GM19035 (cell line): ENCODE measurements around the gene SLC7A8.
A peak's percentile ranks its signal among the peaks of the same experiment; 100 is the strongest.

Experiments
- ATAC-seq: cut with Tn5 transposase; IDR thresholded peaks from one replicate; pipeline ENCODE4 v1.9.1; 2021; ENCODE audit not compliant: unreplicated experiment

SLC7A8 gene

DNA sequence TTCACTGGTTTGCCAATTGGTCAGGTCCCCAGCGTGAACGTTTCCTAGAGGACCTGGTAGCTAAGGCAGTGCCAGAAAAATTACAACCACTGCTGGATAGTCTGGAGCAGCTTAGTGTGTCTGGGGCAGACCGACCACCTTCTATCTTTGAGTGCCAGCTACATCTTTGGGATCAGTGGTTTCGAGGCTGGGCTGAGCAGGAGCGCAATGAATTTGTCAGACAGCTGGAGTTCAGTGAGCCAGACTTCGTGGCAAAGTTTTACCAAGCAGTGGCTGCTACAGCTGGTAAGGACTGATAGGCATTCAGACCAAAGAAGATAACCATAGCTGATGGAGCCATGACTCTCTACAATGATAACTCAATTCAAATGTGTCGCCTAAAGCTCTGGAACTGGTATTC is 85.7 kb downstream of the SLC7A8 start:
- no peak for ATAC-seq

DNA sequence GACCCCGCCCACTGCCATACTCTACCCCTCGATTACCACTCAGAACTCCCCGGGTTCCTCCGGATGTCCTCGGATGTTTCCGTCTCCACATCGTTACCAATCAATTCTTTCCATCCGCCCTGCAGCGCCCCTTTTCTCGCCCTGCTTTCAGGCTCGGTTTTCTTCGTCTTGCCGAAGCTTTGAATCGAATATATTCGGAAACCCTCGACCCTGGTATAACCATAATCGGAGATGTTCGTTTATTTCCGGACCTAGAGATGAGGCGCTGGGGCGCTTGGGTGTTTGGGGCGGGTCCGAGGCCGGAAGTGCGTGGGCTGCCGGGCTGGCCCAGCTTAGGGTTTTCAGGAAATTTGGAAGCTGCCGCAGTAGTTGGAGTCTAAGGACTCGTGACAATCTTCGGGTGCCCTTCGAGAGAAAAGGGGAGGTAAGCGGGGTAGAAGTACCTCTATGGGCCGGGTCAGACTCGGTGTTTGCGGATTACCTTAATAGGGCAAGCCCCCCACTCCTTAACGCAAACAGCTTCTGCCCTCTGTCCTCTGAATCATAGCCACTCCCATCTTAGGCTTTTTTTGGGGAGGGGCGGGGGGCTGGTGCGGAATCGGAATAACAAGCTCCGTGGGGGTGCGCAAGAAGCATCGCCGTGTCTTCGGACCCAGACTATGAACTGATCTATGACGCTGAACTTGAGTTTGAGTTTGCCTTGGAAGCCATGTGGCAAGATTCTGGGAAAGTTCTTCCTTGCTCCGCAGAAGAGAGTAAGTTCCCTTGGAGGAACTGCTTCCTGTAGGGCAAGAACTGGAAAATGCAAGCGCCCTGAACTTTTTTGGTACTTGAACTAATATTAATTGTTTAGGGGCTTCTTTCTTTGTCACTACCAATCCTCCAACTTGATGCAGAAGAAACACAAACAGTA is 88.0 kb downstream of the SLC7A8 start, which contains the start of gene C14orf119:
TSS of gene C14orf119 (plus strand) at position 310 of the 913 bp plus-strand sequence. CDS start 2,154 bp downstream, outside the sequence.
- ATAC-seq: peak; percentile 93

DNA sequence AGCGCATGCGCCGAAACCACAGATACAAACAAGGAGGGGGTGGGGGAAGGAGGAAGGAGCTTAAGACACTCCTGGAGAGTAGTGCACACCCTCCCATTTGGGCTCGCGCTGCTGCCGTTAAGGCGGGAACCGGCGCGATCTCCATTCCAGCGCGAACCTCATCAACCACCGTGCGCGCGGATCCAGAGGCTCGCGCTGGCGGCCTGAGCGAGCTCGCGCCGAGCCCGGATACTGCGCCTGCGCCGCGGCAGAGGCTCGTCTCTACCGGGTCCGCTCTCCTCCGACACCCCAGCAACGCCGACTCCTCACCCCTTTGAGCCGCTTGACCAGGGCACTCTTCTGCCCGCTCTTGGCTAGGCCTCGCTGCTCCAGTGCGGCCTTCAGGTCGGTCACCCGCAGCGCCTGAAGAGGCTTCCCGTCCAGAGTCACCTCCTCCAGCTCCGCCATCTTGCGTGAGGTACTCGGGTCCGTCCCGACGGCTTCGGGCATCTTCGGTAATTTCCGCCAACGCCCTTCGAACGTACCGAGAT is 88.7 kb downstream of the SLC7A8 start, which contains the start of gene ACIN1:
TSS of gene ACIN1 (minus strand) at position 471 of the 530 bp plus-strand sequence. CDS start at position 447, 24 bp downstream.
- peak; percentile 39 for ATAC-seq

DNA sequence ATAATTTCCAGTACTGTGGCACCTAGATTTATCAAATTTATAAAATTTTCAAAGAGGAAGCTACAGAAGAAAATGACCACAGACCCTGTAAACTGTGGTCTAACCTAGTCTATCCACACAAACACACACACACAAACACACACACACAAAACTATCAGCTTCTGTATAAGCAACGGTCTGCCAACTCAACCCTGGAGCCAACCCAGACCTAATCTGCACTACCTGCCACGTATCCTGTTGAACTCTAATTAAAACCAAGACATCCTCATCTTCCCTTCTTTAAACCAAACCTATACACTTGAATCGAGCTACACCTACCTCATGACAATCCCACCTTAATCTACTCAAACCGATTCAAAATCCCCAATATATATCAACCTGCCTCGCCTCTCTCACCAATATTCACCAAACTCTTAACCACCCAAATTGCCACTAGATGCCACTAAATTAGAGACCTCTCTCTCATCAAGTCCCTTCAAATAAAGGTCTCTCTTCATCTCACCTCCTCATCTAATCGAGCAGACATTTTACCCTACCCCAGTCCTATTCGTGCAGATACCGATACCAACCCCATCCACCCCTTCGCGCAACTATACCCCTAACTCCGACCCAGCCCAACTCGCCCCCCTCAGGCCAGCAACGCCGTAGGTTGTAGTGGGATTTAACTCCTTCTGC is 89.3 kb downstream of the SLC7A8 start:
- no peak for ATAC-seq

DNA sequence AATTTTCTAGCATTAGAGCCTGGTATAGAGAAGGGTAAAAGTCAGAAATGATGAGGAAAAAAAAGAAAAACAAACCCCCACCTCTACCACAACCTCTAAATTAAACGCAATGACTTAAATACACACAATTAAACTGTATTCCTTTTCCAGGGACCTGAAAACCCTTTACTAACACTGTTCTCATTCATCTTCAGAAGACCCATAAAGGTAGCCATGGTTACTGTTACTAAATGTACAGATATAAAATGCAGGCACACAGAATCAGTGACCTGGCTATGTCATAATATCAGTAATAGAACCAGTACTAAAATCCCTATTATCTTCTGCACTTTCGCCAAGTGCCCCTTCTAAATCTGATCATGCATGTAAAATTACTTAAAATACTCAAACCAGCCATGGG is 89.9 kb downstream of the SLC7A8 start:
- ATAC-seq: no peak

DNA sequence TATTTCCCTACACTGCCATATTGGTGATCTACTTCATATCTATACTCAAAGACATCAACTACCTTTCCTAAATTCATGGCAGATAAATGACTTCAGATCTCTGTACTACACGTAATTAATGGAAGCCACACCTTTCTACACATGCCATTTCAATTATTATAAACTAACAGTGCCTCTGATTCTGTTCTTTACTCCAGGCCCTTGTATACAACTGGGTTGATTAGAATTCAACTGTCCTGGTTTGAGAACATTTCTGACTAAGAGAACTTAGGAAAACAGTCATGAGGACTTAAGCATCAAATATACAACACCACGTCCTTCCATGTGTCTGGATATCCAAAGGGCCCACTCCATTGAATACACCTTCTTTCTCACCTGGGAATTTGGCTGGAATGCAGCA is 90.4 kb downstream of the SLC7A8 start:
- no peak for ATAC-seq

DNA sequence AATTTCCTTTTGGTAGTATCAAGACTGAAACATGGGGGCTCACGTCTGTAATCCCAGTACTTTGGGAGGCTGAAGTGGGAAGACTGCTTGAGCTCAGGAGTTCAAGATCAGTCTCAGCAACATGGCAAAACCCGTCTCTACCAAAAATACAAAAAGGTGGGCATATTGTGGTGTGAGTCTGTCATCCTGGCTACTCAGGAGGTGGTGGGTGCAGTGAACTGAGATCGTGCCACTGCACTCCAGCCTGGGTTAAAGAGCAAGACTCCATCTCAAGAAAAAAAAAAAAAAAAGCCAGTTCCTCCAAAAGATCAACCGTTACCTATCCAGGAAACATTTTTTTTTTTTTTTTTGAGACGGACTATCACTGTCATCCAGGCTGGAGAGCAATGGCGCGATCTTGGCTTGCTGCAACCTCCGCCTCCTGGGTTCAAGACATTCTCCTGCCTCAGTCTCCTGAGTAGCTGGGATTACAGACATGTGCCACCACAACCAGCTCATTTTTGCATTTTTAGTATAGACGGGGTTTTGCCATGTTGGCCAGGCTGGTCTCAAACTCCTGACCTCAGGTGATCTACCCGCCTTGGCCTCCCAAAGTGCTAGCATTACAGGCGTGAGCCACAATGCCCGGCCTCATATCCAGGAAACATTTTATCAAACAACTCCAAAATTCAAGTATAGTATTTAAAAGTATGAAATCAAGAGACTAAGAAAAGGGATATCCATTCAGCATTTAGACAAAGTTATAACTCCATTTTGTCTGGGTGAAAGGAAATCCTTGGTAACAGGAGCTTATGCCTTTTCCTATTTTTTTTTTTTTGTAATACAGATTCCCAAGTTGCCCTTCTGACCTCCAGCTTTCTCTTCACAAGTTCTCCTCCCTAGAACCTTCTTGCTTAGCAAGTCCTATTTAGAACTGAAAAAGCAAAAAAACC is 91.9 kb downstream of the SLC7A8 start:
- no peak for ATAC-seq

DNA sequence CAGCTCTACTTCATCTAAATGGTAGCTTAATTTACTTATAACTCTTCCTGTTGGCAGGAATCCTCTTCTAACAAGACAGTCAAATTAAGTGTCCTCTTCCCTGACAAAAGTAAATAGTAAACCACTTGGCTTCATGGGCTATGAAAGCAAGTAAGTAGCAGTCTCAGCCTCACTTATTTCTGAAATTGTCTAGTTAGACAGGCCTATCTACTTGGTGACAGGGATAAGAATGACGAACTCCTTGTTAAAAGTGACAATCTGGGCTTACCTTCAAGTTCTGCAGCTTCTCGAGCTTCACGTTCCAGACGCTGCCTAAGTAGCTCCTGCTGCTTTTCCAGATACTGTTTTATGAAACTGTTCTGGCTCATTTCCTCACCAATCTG is 93.2 kb downstream of the SLC7A8 start:
- ATAC-seq: no peak

DNA sequence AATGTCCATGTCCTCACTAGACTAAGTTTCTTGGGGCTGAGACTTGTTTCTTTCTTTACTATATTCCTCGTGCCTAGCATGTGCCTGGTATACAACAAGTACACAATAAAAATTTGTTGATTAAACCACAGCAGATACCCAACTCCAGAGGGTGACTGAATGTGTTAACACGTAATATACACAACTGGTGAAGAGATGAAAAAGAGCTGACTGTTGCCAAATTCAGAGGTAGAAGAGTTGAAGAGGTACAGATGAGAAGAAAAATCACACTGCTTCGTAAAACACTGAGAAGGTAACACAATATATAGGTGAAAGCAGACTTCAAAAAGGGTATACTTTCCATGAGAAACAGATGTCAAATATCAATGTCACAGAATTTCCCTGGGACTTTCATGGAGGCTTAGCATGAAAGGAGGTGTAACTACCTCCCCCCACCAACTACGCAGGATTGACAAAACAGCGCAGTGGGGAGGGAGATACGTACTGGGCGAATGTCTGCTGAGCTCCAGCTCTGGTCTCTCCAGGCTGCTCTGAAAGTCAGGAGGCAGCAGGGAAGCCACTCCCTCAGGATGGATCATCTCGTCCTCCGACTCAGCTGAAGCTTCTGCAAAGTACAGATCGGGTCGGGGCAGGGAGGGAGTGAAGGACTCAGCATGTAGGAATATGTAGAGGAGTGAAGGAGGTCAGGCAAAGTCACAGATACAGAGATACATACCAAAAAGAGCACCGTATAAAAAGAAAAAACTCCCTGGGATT is 93.8 kb downstream of the SLC7A8 start:
- ATAC-seq: no peak

DNA sequence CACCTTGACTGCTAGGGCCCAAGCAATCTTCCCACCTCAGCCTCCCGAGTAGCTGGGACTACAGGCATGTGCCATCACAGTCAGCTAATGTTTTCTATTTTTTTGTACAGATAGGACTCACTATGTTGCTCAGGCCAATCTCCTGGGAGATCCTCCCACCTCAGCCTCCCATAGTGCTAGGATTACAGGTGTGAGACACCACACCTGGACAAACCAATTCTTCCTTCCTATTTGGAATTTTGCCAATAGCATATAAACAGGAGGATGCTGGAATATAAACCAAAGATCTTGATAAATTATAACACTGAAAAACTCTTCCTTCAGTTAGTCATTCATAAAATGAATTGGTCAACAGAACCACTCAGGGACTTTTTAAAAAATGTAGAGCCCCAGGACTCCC is 96.9 kb downstream of the SLC7A8 start:
- ATAC-seq: no peak

DNA sequence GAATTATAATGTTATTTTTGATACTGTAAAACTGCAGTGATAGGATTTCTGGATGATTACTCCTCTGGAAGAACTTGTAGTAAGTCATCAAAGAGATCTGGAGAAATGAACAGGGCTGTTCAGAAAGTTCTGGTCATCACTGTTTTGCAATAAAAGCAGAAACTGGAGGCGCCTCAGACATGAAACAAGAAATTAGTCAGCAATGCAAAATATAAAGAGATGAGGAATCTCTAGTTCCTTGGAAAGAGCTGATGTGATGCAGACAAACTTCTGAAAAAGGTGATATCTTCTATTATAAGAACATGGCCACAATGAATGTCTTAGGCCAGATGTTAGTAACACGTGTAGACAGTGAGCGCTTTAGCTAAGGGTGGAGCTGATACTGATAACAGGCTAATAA is 98.0 kb downstream of the SLC7A8 start:
- ATAC-seq: no peak

DNA sequence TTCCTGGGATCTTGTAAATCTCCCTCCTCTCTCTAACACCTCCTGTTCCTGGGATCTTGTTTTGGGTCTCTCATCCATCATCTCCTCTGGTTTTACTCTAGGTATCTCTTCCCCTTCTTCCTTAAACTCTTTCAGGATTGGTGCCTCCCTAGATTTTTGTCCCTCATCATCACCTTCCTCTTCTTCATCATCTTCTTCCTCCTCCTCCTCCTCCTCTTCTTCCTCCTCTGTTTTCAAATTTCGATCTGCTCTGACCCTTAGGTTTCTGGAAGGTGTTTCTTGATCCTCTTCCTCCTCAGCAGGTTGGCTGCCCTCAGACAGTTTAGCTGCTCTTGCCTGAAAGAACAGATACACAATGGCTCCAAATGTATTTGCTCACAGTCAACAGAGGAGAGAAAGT is 103.0 kb downstream of the SLC7A8 start:
- ATAC-seq: no peak

DNA sequence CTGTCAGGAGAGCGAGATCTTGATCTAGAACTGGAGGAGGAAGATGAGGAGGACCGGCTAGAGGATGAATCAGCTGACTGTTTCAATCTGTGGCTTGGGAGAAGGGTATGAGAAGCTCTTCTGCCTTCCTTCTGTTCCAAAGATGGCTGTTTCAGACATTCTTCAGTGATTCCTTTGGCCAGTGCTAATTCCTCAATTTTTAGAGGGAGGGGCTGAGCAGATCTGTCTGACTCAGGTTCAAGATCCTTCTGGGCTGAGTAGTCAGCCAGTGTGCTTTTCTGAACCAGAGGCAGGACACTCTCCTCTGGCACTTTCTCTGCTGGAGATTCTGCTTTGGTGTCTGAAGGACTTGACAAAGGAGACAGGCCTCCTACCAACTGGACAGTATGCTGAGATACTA is 103.7 kb downstream of the SLC7A8 start:
- no peak for ATAC-seq

DNA sequence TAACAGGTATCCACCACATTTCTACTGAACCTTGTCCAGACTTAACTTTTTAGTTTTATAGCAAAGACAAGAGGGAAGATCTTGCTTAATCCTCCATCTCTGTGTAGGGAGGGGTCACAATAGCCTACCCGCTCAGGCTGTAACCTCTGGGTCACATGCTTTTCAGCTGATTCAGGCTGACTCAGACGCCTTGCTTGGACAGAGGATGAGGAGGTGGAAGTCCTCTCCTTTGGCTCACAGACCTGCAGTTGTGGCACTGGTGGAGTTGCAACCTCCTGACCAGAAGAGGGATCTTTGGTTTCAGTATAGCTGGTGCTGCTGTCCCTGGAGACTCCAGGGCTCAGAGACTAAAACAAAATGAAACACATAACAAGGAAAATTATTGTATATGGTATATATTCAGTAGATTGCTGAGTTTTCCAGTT is 104.8 kb downstream of the SLC7A8 start:
- ATAC-seq: no peak

DNA sequence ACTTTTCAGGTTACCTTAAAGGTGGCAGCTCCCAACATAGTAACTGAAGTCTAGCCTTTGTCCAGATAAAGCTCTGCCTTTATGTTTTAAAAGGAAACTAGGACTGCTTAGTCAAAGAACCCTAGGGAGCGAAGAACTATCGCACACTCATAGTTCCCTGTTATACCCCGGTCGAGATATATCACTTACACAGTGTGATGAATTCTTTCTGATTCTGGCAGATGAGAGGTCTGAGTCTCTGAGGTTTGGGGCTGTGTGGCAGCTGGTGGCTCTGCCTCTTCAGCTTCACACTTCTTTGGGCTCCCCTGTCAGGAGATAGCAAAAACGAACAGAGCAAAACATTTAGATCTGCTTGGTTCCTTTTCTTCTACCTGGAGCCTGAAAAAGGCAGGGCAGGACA is 105.5 kb downstream of the SLC7A8 start:
- ATAC-seq: no peak

DNA sequence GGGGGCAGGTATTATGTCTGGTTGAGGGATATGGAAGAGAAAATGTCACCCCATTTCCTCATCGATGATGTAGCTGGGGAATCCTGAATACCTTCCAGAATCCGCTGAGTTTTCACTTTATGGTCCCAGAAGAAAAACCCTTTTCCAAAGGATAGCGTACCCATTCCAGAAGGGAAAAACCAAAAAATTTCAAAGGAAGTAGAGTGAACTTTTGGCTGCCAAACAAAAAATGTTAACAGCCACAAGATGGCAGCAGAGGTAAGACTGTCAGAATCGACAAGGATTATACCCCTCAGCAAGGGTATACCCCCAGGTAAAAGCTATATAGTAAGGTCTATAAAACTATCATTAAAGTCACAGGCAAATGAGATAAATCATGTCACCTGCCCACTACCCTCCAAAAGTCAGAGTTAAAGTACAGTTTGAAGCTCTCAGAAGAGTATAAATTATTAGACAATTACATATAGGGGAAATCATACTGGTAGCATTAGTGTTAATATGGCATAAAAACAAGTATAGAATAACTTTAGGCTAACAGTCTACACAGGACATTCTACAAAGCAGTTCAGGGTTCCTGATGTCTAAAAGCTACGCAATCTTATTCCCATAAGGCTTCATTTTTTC is 106.6 kb downstream of the SLC7A8 start:
- no peak for ATAC-seq
